Kidney (tissue), 14 donors: ENCODE results near the gene HIPK1. TPM values are rescaled to one million over a fixed set of nuclear protein-coding genes. Genes with fewer than 3 reads are reported as not detected.
"Not testable (repeated sequence)": the region's sequence is repeated elsewhere in the genome, so short reads cannot be mapped to it uniquely, and the experiment has no call there.

ENCODE experiments used
- DNase-seq, 5 donors: peaks; one replicate each; pipeline ENCODE4 v3.0.0-alpha.2; 2013 to 2020
- FAIRE-seq: peaks from 2 replicates; lab custom pipeline; 2012; peaks lifted over from hg19 to GRCh38; lab: Jason Lieb, UNC
- H3K27ac ChIP-seq, 2 donors: one replicate each; pipeline ENCODE4 v1.7.0; 2013; ENCODE audit warnings: low read depth in 2 of 2, low read length in 2 of 2, inconsistent platforms in 1 of 2
- H3K27me3 ChIP-seq: one replicate; pipeline ENCODE4 v1.7.1; 2013; ENCODE audit warnings: low read length, inconsistent platforms; ENCODE audit not compliant: control insufficient read depth, insufficient read depth
- H3K36me3 ChIP-seq, 3 donors: one replicate each; pipeline versions ENCODE4 v1.7.0 to v1.7.1; 2013; ENCODE audit warnings: low read length in 3 of 3, control low read depth in 1 of 3, inconsistent platforms in 1 of 3; ENCODE audit not compliant: insufficient read depth in 3 of 3, control insufficient read depth in 2 of 3
- H3K4me1 ChIP-seq, 3 donors: one replicate each; pipeline versions ENCODE4 v1.7.0 to v1.7.1; 2013; ENCODE audit warnings: low read length in 3 of 3, inconsistent platforms in 1 of 3, low read depth in 1 of 3; ENCODE audit not compliant: control insufficient read depth in 2 of 3, insufficient read depth in 2 of 3
- H3K4me3 ChIP-seq, 3 donors: one replicate each; pipeline versions ENCODE4 v1.7.0 to v1.8.1; 2013; ENCODE audit warnings: low read length in 3 of 3, control low read depth in 1 of 3, inconsistent platforms in 1 of 3
- H3K9ac ChIP-seq, 3 donors: one replicate each; pipeline versions ENCODE4 v1.7.0 to v1.7.1; 2013; ENCODE audit warnings: low read length in 3 of 3, control low read depth in 1 of 3, inconsistent platforms in 1 of 3
- H3K9me3 ChIP-seq, 3 donors: one replicate each; pipeline versions ENCODE4 v1.7.0 to v1.7.1; 2013; ENCODE audit warnings: low read length in 3 of 3, control low read depth in 1 of 3, inconsistent platforms in 1 of 3; ENCODE audit not compliant: control insufficient read depth in 2 of 3, insufficient read depth in 1 of 3
- CTCF ChIP-seq: IDR thresholded peaks from 3 replicates; pipeline ENCODE4 v1.5.1; 2012; ENCODE audit warnings: mild to moderate bottlenecking, moderate library complexity, borderline replicate concordance; ENCODE audit not compliant: insufficient read depth; ENCODE audit errors: extremely low read depth
- intact Hi-C: fragments of 100-400 bp; cut with DNase I; formaldehyde crosslinking; loops from one replicate; pipeline ENCODE4 v1.11.1; 2022
- polyA plus RNA-seq: library from polyadenylated mRNA; stranded (reverse); fragments of 350-450 nt; fragmentation: Illumina TruSeq; extraction: RNeasy Lipid Tissue Mini Kit (QIAGEN cat#74804); gene quantifications from one replicate; pipeline ENCODE4 v1.2.3, GENCODE V29; 2014; ENCODE audit warnings: low read depth, low replicate concordance; ENCODE audit not compliant: insufficient read depth
- total RNA-seq: library from RNA; stranded (reverse); fragmentation: NEBNext Ultra II Directional; extraction: Animal tissue kit (Norgen Biotek cat#: 25700); gene quantifications from one replicate; pipeline ENCODE4 v1.2.1, GENCODE V29; 2021
- donor health status: control.
- donor health status: control.
- donor health status: control.
- donor health status: control.
- donor health status: control.
- donor health status: DM: yes; HTN: yes; CAD: no.
- donor health status: Normal renal cell carcinoma (clear cell type).

Gene HIPK1
- total and polyA plus RNA-seq, 2 donors from 2014 or later, result 8.4 to 65.0 TPM

GRCh38 chr1:114015075-114015474 lies 86.0 kb downstream of the HIPK1 start:
- H3K9me3 ChIP-seq, result no peaks in the 10 kb centered on the region
- H3K4me1 ChIP-seq, result no peaks in the 10 kb centered on the region
- DNase-seq (no peak), FAIRE-seq (no peak)
- no peaks in the 10 kb centered on the region for H3K27me3 ChIP-seq
- H3K4me3 ChIP-seq, result no peak overlapping the region
- intact Hi-C loops, result no loop called here
- TF ChIP-seq CTCF, result no peak
- H3K36me3 ChIP-seq, result no peaks in the 10 kb centered on the region
- no peak overlapping the region for H3K9ac ChIP-seq
- no peak overlapping the region for H3K27ac ChIP-seq

GRCh38 chr1:114019724-114020123 lies 90.6 kb downstream of the HIPK1 start:
- FAIRE-seq, intact Hi-C loops, H3K4me1 ChIP-seq, H3K9ac ChIP-seq, DNase-seq, H3K36me3 ChIP-seq, H3K27me3 ChIP-seq, H3K27ac ChIP-seq, H3K9me3 ChIP-seq, H3K4me3 ChIP-seq: not testable (repeated sequence)

GRCh38 chr1:114021665-114022099 lies 92.6 kb downstream of the HIPK1 start:
- no peak for FAIRE-seq
- H3K9me3 ChIP-seq, result no peaks in the 10 kb centered on the region
- peak in 3 of 5 donors; percentile 32 to 57 (median 50) for DNase-seq
- no peak for TF ChIP-seq CTCF
- H3K27ac ChIP-seq, result no peak overlapping the region
- intact Hi-C loops, result no loop called here
- H3K9ac ChIP-seq, result no peak overlapping the region
- no peak overlapping the region for H3K4me3 ChIP-seq
- no peaks in the 10 kb centered on the region for H3K36me3 ChIP-seq
- H3K27me3 ChIP-seq, result no peaks in the 10 kb centered on the region
- no peaks in the 10 kb centered on the region for H3K4me1 ChIP-seq

GRCh38 chr1:114022877-114023276 lies 93.8 kb downstream of the HIPK1 start:
- Histone ChIP-seq H3K4me1 (no peaks in the 10 kb centered on the region), H3K36me3 (no peaks in the 10 kb centered on the region), H3K4me3 (no peak overlapping the region), H3K27me3 (no peaks in the 10 kb centered on the region), H3K27ac (no peak overlapping the region), H3K9me3 (no peaks in the 10 kb centered on the region), H3K9ac (no peak overlapping the region)
- no peak for TF ChIP-seq CTCF
- intact Hi-C loops, result no loop called here
- DNase-seq, result no peak
- no peak for FAIRE-seq
